Embryonic facial prominence (tissue), 1 donor: Measurements from ENCODE around the gene ARHGAP15.
"Not testable (repeated sequence)": the region's sequence is repeated elsewhere in the genome, so short reads cannot be mapped to it uniquely, and the experiment has no call there.

Source experiments
- DNase-seq: peaks from one replicate; pipeline ENCODE4 v3.0.0-alpha.2; 2016; ENCODE audit errors: extremely low spot score

Gene ARHGAP15

GRCh38 chr2:143128681-143129580 is at the start of gene ARHGAP15:
ARHGAP15 (plus strand) TSS chr2:143129419.
- DNase-seq: no peak

- no peak for DNase-seq
Observed at GRCh38 chr2:143081616-143082015, 47.6 kb upstream of the ARHGAP15 start.

DNA sequence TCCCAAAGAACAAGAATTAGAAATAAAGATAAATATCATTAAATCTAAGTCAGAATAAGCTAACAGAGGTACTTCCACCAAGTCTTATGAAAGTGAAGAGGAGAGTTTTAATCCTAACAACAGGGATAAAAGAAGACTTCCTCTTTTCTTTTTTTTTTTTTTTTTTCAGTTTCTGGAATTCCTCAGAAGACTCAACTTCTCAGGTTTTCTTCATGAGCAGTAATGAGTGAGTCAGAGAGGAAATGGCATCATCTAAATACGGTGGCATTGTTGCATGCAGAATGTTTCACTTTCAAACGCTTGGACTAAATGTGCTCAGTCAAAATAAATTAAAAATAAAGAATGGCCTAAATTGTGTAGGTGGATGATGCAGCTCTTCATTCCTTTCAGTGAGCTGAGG is 45.6 kb upstream of the ARHGAP15 start:
- DNase-seq: no peak

DNA sequence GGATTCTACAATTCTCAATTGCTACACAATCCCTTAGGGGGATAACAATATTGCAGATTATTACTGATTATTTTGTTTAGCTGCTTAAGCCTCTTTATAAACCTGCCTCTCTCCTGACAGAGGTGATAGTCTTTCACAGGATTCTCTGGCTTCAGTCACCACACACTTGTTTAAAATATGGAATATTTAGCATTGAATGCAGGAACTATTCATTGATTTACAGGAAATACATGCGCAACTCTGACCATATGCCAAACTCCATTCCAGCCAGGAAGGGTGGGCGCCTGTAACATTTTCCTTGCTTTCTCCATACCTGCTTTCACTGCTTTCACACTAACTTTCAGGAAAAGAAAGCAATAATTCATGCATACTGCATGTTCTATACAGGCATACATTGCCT is 44.8 kb upstream of the ARHGAP15 start:
- no peak for DNase-seq

GRCh38 chr2:143085125-143085784 is 44.0 kb upstream of the ARHGAP15 start:
- DNase-seq: no peak

DNA sequence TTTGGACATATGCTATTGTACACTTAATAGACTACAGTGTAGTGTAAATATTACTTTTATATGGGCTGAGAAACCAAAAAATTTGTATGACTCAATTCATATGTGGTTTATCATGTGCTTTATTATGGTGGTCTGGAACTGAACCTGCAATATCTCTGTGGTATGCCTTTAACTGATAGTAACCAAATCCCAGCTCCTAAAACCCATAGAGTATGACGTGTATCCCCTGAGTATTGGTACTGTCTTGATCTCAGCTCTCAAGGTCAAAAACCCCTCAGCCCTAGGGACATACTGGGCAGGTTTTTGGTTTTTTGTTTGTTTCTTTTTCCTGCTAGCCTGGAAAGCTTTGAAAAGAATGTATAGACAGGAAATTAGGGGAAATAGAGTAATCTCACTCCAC is 42.2 kb upstream of the ARHGAP15 start:
- no peak for DNase-seq

DNA sequence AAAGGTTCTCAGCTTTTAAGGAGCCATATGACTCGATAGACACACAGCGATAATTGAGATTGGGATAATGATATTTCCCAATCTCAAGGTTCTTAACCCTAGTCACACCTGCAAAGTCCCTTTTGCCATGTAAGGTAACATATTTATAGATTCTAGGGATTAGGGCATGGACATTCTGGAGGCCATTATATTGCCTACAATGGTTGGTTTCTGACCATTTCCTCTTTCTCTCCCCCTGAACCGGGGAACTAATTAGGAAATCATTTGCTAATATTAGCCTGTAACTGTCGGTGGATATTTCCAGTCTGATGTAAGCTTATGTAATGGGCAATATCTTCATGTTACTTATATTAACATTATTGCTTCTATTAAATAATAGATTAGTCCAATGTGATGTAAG is 40.8 kb upstream of the ARHGAP15 start:
- DNase-seq: no peak

DNA sequence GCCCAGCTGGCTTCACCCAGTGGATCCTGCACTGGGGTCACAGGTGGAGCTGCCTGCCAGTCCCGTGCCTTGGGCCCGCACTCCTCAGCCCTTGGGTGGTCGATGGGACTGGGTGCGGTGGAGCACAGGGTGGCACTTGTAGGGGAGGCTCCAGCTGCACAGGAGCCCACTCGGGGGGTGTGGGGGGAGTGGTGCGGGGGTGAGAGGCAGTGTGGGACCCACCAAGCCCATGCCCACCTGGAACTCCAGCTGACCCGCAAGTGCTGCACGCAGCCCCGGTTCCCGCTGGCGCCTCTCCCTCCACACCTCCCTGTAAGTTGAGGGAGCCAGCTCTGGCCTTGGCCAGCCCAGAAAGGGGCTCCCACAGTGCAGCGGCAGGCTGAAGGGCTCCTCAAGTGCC is 39.7 kb upstream of the ARHGAP15 start:
- DNase-seq: not testable (repeated sequence)

DNA sequence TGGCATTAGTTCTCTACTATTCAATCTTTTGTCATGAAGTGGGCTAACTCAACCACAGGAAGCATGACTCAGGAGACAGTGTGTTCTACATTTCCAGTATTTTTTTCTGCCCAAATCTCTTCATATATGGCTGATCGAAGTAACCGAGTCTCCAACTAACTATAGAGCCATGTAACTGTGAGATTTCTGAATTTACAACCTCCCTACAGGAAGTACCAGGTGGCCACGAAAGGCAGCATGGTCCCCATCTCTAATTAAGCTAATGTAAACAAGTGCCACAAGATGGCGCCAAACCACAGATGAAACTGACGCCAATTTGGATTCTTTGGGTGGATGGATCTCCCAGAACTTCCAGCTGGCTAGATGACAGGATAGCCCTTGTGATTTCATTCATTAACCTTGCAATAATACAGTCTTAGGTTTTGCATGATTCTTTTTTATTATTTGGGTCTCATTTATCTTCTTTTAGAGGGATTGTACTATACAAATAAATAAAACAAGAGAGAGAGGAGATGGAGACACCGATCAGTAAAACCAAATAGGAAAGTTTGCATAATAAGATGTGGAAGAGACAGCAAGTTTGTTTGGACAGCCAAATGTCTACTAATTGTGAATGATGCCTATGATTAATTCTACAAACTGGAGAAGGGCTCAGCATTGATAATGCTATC is 18.3 kb upstream of the ARHGAP15 start:
- DNase-seq: no peak

- DNase-seq: no peak
Observed at GRCh38 chr2:143117225-143117624, 12.0 kb upstream of the ARHGAP15 start.

DNA sequence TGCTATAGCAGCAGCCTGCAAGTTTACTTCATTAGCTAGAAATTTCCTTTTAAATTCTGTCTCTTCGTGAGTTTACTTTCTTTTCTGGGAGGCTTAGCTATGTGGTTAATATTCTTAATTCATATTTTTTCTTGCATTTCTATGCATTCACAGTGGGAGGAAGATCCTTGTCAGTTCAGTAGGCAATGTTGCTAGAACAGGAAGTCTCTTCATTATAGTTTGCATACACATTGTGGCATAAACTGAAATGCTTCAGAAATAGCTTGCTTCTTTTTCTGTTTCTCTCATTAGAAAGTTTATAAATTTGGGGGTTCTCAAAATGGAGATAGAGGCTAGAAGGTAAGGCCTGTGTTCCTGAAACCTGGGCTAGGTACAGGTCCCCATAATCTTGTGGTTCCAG is 8.1 kb upstream of the ARHGAP15 start:
- no peak for DNase-seq

DNA sequence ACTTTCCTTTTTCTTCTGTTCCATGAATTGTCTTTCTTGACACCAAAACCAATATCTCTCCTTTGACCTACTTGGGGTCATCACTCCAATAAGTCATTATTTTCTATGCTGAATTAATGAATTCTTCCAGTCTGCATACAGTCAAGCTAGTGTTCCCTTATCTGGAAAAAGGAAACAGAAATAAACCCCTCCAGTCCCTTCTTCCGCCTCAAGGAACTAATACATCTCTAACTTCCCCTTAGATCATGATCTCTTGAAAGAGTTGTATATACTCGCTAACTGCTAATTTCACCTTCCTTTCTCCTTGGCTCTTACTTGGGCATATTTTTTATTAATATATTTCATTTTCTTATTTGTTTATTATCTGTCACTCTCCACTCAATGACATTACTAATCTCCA is 7.3 kb upstream of the ARHGAP15 start:
- DNase-seq: no peak

DNA sequence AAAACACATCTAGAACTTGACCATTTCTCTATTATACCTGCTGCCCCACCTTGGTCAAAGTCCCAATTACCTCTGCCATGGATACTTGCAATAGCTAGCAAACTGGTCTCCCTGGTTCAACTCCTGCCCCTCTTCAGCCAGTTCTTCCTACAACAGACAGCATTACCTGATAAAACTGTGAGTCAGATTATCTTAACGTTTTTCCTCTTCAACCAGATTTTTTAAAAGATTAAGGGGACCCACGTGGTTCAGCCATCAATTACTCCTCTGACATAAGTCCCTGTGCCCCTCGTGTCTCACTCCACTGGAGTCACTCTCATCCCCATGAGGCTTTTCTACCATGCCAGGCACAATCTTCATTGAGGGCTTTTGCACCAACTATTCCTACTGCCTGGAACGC is 5.3 kb upstream of the ARHGAP15 start:
- no peak for DNase-seq

- no peak for DNase-seq
Observed at GRCh38 chr2:143124445-143124844, 4.8 kb upstream of the ARHGAP15 start.

DNA sequence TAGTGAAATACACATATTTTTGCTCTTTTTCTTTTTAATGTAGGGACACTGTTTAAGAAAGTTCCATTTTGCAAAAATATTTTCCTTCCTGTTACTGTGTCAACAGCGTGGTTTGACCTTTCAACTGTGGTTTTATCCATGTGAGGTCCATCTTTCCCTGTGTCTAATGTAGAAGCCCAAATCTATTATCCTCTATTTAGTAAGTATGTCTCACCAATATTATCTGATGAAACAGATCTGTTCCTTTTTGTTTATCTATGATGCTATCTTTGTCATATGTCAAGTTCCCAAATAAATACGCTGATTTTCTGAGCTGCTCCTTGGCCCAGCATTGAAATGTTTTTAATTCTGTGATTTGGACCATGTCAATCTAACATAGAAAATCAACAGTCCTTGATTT is 3.5 kb upstream of the ARHGAP15 start:
- DNase-seq: no peak

- no peak for DNase-seq
Observed at GRCh38 chr2:143132355-143132754, 3.1 kb downstream of the ARHGAP15 start.

DNA sequence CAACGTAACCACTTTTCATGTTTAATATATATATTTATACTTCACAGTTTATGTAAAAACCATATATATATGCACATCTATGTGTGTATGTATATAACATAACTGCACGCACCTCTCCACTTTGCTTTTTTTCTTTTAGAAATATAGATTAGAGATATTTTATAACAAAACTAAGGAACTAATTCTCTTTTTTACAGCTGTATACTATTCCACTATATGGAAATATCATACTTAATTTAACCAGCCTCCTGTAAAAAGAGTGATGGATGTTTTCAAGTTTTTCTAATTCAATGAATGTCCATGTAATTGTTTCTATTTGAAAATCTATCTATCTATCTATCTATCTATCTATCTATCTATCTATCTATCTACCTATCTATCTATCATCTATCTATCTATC is 4.6 kb downstream of the ARHGAP15 start:
- no peak for DNase-seq

- no peak for DNase-seq
Observed at GRCh38 chr2:143138292-143138691, 9.1 kb downstream of the ARHGAP15 start.

- no peak for DNase-seq
Observed at GRCh38 chr2:143139835-143140393, 10.7 kb downstream of the ARHGAP15 start.

GRCh38 chr2:143140864-143141661 is 11.8 kb downstream of the ARHGAP15 start:
- DNase-seq: no peak

DNA sequence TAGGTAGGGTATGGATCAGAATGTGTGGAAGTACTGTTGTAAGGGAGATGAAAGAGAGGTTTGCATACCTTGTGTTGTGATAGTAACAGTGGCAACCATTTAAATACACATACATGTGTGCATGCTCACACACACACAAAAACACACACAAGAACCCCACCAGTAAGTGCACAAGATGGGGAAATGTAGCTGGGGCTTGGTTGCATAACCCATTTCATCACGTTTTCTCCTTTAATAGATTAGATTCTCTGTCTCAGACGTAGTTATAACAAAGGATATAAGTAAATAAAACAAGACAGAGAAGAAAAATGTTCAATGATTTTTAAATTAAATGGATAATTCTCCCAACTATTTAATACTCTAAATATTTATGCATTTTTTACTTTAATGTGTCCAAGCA is 13.4 kb downstream of the ARHGAP15 start:
- DNase-seq: no peak
